HepG2 (cell line): ENCODE results near the gene HSD3B7. TPM values are rescaled to one million over a fixed set of nuclear protein-coding genes. Genes with fewer than 3 reads are reported as not detected.

Source experiments
- ATAC-seq: fragments of 200-7000 bp; cut with Tn5 transposase; 3 replicates; pipeline ENCODE4 v1.9.1; 2020; ENCODE audit warnings: mild to moderate bottlenecking, moderate library complexity
- BruUV-seq: library from RNA; stranded (reverse); fragments of 400-500 nt; replicated peaks from 2 replicates; lab custom pipeline; 2021; lab: Mats Ljungman, UMichigan
- CTCF ChIA-PET: fragments of 300-600 bp; formaldehyde crosslinking; extraction: SDS; loops from one replicate; lab custom pipeline; 2021; ENCODE audit warnings: low total read pairs, inconsistent platforms, low intra/inter-chr PET ratio; lab: Yijun Ruan, JAX
- POLR2A ChIA-PET: fragments of 350-600 bp; sonication (Branson Sonifier 250); formaldehyde crosslinking; loops from one replicate; lab custom pipeline; 2020; ENCODE audit warnings: antibody characterized with exemption, inconsistent platforms; lab: Yijun Ruan, JAX
- DNase-seq: peaks from one replicate; pipeline ENCODE4 v3.0.0-alpha.2; 2015; ENCODE audit warnings: low spot score
- FAIRE-seq: peaks from 3 replicates; lab custom pipeline; 2011; peaks lifted over from hg19 to GRCh38; lab: Jason Lieb, UNC
- H2AFZ ChIP-seq: one replicate; pipeline ENCODE4 v1.6.1; 2011; ENCODE audit warnings: low read length, inconsistent platforms
- H3K27ac ChIP-seq: fragments of 300-600 bp; 3 replicates; pipeline ENCODE4 v1.8.0; 2011; ENCODE audit warnings: mixed run types, mild to moderate bottlenecking, mixed read lengths, low read length, inconsistent platforms; ENCODE audit not compliant: insufficient read depth; ENCODE audit errors: extremely low read length
- H3K27me3 ChIP-seq, 2 experiments: fragments of 200-600 bp in 1 of 2; 2 replicates in 1 of 2; 3 replicates in 1 of 2; pipeline versions ENCODE4 v1.6.0 to v1.8.0; 2011; ENCODE audit warnings: low read length in 2 of 2, mild to moderate bottlenecking in 2 of 2, moderate library complexity in 2 of 2, inconsistent platforms in 1 of 2; ENCODE audit not compliant: insufficient read depth in 2 of 2, control insufficient read depth in 1 of 2
- H3K36me3 ChIP-seq, 2 experiments: fragments of 200-600 bp in 1 of 2; replicated peaks in 1 of 2; 2 replicates in 1 of 2; 3 replicates in 1 of 2; pipeline versions ENCODE4 v1.5.1 to v1.8.0; 2011; ENCODE audit warnings: low read length in 2 of 2, inconsistent platforms in 1 of 2; ENCODE audit not compliant: insufficient read depth in 2 of 2, control insufficient read depth in 1 of 2
- H3K4me1 ChIP-seq: 2 replicates; pipeline ENCODE4 v1.5.1; 2012; ENCODE audit warnings: low read length, inconsistent platforms; ENCODE audit not compliant: insufficient read depth
- H3K4me2 ChIP-seq: 2 replicates; pipeline ENCODE4 v1.6.0; 2011; ENCODE audit warnings: low read depth, low read length, inconsistent platforms
- H3K4me3 ChIP-seq, 3 experiments: fragments of 200-600 bp in 1 of 3; sonication (generic), shearing (Covaris generic) in 1 of 3; replicated peaks in 1 of 3; 2 replicates each; pipeline ENCODE4 v1.5.1; 2011 to 2016; ENCODE audit warnings: low read length in 3 of 3, inconsistent platforms in 2 of 3, low read depth in 2 of 3, mild to moderate bottlenecking in 2 of 3, control low read depth in 1 of 3, mixed read lengths in 1 of 3; ENCODE audit not compliant: insufficient read depth in 1 of 3
- H3K79me2 ChIP-seq: one replicate; pipeline ENCODE4 v1.6.1; 2011; ENCODE audit warnings: low read length, inconsistent platforms; ENCODE audit not compliant: insufficient read depth
- H3K9ac ChIP-seq: 2 replicates; pipeline ENCODE4 v1.6.0; 2011; ENCODE audit warnings: mild to moderate bottlenecking, low read depth, low read length, inconsistent platforms; ENCODE audit not compliant: insufficient read depth
- H3K9me3 ChIP-seq: 2 replicates; pipeline ENCODE4 v1.5.1; 2012; ENCODE audit warnings: mild to moderate bottlenecking, low read length
- H4K20me1 ChIP-seq: 2 replicates; pipeline ENCODE4 v1.6.0; 2011; ENCODE audit warnings: inconsistent platforms, mild to moderate bottlenecking, low read length, moderate library complexity; ENCODE audit not compliant: insufficient read depth
- AGO2 ChIP-seq: fragments of 200-400 bp; formaldehyde crosslinking; optimal IDR thresholded peaks from 2 replicates; pipeline ENCODE3; 2017; ENCODE audit warnings: mild to moderate bottlenecking, low read depth, low read length, moderate library complexity
- CBX5 ChIP-seq: sonication (generic); formaldehyde crosslinking; IDR thresholded peaks from 2 replicates; pipeline ENCODE4 v1.4.0; 2020; ENCODE audit warnings: missing genetic modification reagents, borderline replicate concordance
- MLLT10 ChIP-seq: sonication (generic); formaldehyde crosslinking; IDR thresholded peaks from 2 replicates; pipeline ENCODE4 v1.4.0; 2020; ENCODE audit warnings: missing genetic modification reagents
- RBAK ChIP-seq: sonication (generic); formaldehyde crosslinking; IDR thresholded peaks from 2 replicates; pipeline ENCODE4 v1.5.1; 2020; ENCODE audit warnings: mild to moderate bottlenecking, missing genetic modification reagents
- RBFOX2 ChIP-seq: fragments of 200-400 bp; formaldehyde crosslinking; IDR thresholded peaks from 2 replicates; pipeline ENCODE4 v1.6.1; 2017; ENCODE audit warnings: low read depth, mild to moderate bottlenecking, low read length
- RFXAP ChIP-seq: sonication (generic); formaldehyde crosslinking; IDR thresholded peaks from 2 replicates; pipeline ENCODE4 v1.4.0; 2020; ENCODE audit warnings: missing genetic modification reagents, borderline replicate concordance
- SIN3A ChIP-seq: IDR thresholded peaks from 2 replicates; pipeline ENCODE4 v1.6.1; 2011; ENCODE audit warnings: low read depth, mild to moderate bottlenecking, control low read depth, low read length, borderline replicate concordance
- ZBTB7B ChIP-seq: sonication (generic); formaldehyde crosslinking; IDR thresholded peaks from 2 replicates; pipeline ENCODE4 v1.4.0; 2020; ENCODE audit warnings: missing genetic modification reagents
- ZMAT3 ChIP-seq: sonication (generic); formaldehyde crosslinking; conservative IDR thresholded peaks from 2 replicates; pipeline ENCODE4 v1.7.0; 2021; ENCODE audit warnings: missing genetic modification reagents
- ZNF501 ChIP-seq: sonication (generic); formaldehyde crosslinking; IDR thresholded peaks from 2 replicates; pipeline ENCODE4 v1.5.1; 2020; ENCODE audit warnings: mild to moderate bottlenecking, moderate library complexity, missing genetic modification reagents
- ZNF558 ChIP-seq: sonication (generic); formaldehyde crosslinking; IDR thresholded peaks from 2 replicates; pipeline ENCODE4 v1.9.0; 2022; ENCODE audit warnings: mild to moderate bottlenecking, missing genetic modification reagents, borderline replicate concordance
- WGBS: methylation state at CpG from one replicate; pipeline ENCODE4 v1.1.6; 2017; ENCODE audit warnings: low lambda C conversion rate; 5-methylcytosine and 5-hydroxymethylcytosine counted together
- in situ Hi-C: cut with HindIII; loops from 2 replicates; pipeline ENCODE4 v1.10.0; 2017; ENCODE audit warnings: low pct_unique_long_range_greater_than_20kb; ENCODE audit not compliant: extremely low pct_ligation_motif_present
- intact Hi-C: fragments of 100-400 bp; cut with micrococcal nuclease; formaldehyde crosslinking; loops from one replicate; pipeline ENCODE4 v1.10.0; 2022; ENCODE audit not compliant: unreplicated experiment
- polyA plus RNA-seq, 8 experiments: library from polyadenylated mRNA; depleted of rRNA in 3 of 8; stranded (reverse) in 7 of 8; unstranded in 1 of 8; fragments of >200 nt; fragmentation: Illumina TruSeq in 4 of 8; extraction: Trizol in 4 of 8; gene quantifications; 2 replicates each; pipeline versions ENCODE4 v1.2.1 to v1.2.3, GENCODE V29; 2011 to 2016; ENCODE audit warnings: low read depth in 4 of 8, missing spikeins in 1 of 8, mixed read lengths in 1 of 8; ENCODE audit not compliant: insufficient read depth in 1 of 8
- total RNA-seq, 5 experiments: library from RNA; depleted of rRNA; stranded (reverse); fragments of >200 nt; fragmentation: Illumina TruSeq; extraction: Trizol; gene quantifications; 2 replicates each; pipeline ENCODE4 v1.2.3, GENCODE V29; 2016; ENCODE audit warnings: low read depth in 1 of 5
- TF ChIP-seq, protein P1 (sequence below): sonication (generic); formaldehyde crosslinking; IDR thresholded peaks from 2 replicates; pipeline ENCODE4 v1.4.0; 2020; ENCODE audit warnings: missing genetic modification reagents, borderline replicate concordance
- TF ChIP-seq, protein P2 (sequence below): sonication (generic); formaldehyde crosslinking; IDR thresholded peaks from 2 replicates; pipeline ENCODE4 v1.8.1; 2023; ENCODE audit warnings: mild to moderate bottlenecking, missing genetic modification reagents, borderline replicate concordance

Gene HSD3B7
- total and polyA plus RNA-seq, 2 of the 13 experiments (the other 11 are each of a cell fraction or from before 2014, with no cell fraction given) = 32.9 to 69.7 TPM

DNA sequence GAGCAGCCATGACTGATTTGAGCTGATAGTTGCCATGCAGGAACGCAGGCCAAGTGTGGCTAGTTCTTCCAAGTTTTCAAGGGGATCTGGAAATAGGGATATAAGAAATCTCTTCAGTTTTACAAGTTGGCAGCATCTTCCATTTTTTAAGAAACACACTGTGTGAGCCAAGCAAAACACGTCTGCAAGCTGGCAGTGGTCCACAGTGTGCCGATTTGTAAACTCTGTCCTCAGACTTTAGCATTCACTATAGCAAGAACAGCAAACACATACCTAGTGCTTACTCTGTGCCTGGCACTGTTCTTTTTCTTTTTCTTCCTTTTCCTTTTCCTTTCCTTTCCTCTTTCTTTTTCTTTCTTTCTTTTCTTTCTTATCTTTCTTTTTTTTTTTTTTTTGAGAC is 33.3 kb upstream of the HSD3B7 start:
- no peak overlapping the region for H2AFZ ChIP-seq
- H3K4me1 ChIP-seq = peaks cover 63% of the 10 kb centered on the region
- 0 out of 5 replicates have a peak, but pooled peaks cover 0 to 4% of the 10 kb centered on the region in 2 experiments for H3K36me3 ChIP-seq
- 79% methylated on average over 3 of the region's 3 CpGs for WGBS
- no peaks in the 10 kb centered on the region for H4K20me1 ChIP-seq
- no peaks in the 10 kb centered on the region; a peak in 1 of 5 replicates for H3K27me3 ChIP-seq
- no peak overlapping the region for H3K9ac ChIP-seq
- DNase-seq = no peak
- no peak for FAIRE-seq
- ATAC-seq = no peak
- intact Hi-C loops (loop anchor here (10.0 kb wide), 2 partner anchors 143 to 193 kb away; partner anchors contain the start of gene VKORC1), in situ Hi-C loops (no loop called here)
- no peak overlapping the region for H3K4me2 ChIP-seq
- POLR2A ChIA-PET = no interaction called here
- H3K4me3 ChIP-seq = no peak overlapping the region
- H3K9me3 ChIP-seq = no peaks in the 10 kb centered on the region
- no TSS peak for BruUV-seq
- peaks cover 5% of the 10 kb centered on the region for H3K79me2 ChIP-seq
- TF ChIP-seq RBFOX2 (0 out of 2 replicates have a peak, but pooled peaks have one; percentile 18), CBX5 (CRISPR knock-in tag) (no peak), AGO2 (peak; percentile 42)
- TF ChIP-seq, all 625 proteins: peak for 2
- no peak overlapping the region for H3K27ac ChIP-seq
- CTCF ChIA-PET = no interaction called here

DNA sequence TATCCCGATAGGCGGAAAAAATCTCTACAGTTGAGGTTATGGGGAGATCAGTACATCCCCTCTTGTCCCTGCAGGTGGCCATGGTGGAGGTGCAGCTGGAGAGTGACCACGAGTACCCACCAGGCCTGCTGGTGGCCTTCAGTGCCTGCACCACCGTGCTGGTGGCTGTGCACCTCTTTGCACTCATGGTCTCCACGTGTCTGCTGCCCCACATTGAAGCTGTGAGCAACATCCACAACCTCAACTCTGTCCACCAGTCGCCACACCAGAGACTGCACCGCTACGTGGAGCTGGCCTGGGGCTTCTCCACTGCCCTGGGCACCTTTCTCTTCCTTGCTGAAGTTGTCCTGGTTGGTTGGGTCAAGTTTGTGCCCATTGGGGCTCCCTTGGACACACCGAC is 31.9 kb upstream of the HSD3B7 start:
- Histone ChIP-seq H3K9me3 (no peaks in the 10 kb centered on the region), H3K79me2 (peaks cover 5% of the 10 kb centered on the region), H2AFZ (no peak overlapping the region), H3K4me3 (peak overlapping the region in 1 of 3 experiments; percentile 42; a peak in 1 of 6 replicates), H3K4me1 (peaks cover 65% of the 10 kb centered on the region), H3K9ac (peak overlapping the region; percentile 4; the same call in 1 of the 2 replicates), H3K4me2 (peak overlapping the region; percentile 67), H3K27me3 (no peaks in the 10 kb centered on the region; a peak in 1 of 5 replicates), H3K36me3 (no peaks in the 10 kb centered on the region), H4K20me1 (no peaks in the 10 kb centered on the region), H3K27ac (peak overlapping the region; percentile 97)
- no TSS peak for BruUV-seq
- 77% methylated on average over 7 of the region's 9 CpGs for WGBS
- DNase-seq (no peak), ATAC-seq (no peak), FAIRE-seq (peak; percentile 4)
- in situ Hi-C loops = no loop called here
- CTCF ChIA-PET = interaction anchor here (0.8 to 1.2 kb wide), 4 partner anchors 11 to 142 kb away, joined by 4 to 8 read pairs (median 4); partner anchors contain the start of gene VKORC1
- intact Hi-C loops = loop anchor here (1.0 to 10.0 kb wide), 3 partner anchors 32 to 192 kb away; partner anchors contain the start of genes HSD3B7 and VKORC1
- POLR2A ChIA-PET = interaction anchor here (1.3 to 3.1 kb wide), 10 partner anchors 11 to 189 kb away, joined by 3 to 20 read pairs (median 9); partner anchors contain the start of genes FBXL19, HSD3B7, KAT8 and STX4
- no peak for TF ChIP-seq ZNF501 (CRISPR knock-in tag)
- TF ChIP-seq MLLT10 (CRISPR knock-in tag) = no peak
- no peak for TF ChIP-seq ZMAT3 (CRISPR knock-in tag)
- no peak for TF ChIP-seq ZBTB7B (CRISPR knock-in tag)
- TF ChIP-seq, protein P1, sequence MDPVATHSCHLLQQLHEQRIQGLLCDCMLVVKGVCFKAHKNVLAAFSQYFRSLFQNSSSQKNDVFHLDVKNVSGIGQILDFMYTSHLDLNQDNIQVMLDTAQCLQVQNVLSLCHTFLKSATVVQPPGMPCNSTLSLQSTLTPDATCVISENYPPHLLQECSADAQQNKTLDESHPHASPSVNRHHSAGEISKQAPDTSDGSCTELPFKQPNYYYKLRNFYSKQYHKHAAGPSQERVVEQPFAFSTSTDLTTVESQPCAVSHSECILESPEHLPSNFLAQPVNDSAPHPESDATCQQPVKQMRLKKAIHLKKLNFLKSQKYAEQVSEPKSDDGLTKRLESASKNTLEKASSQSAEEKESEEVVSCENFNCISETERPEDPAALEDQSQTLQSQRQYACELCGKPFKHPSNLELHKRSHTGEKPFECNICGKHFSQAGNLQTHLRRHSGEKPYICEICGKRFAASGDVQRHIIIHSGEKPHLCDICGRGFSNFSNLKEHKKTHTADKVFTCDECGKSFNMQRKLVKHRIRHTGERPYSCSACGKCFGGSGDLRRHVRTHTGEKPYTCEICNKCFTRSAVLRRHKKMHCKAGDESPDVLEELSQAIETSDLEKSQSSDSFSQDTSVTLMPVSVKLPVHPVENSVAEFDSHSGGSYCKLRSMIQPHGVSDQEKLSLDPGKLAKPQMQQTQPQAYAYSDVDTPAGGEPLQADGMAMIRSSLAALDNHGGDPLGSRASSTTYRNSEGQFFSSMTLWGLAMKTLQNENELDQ = no peak
- no peak for TF ChIP-seq ZNF558 (CRISPR knock-in tag)
- TF ChIP-seq, protein P2, sequence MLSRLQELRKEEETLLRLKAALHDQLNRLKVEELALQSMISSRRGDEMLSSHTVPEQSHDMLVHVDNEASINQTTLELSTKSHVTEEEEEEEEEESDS (CRISPR knock-in tag) = no peak
- TF ChIP-seq RBAK (CRISPR knock-in tag) = 0 out of 2 replicates have a peak, but pooled peaks have one; percentile 12
- TF ChIP-seq RFXAP (CRISPR knock-in tag) = no peak
- no peak for TF ChIP-seq SIN3A
